ENCODE results near the gene PCAT6. TPM values are rescaled to one million over a fixed set of nuclear protein-coding genes. Genes with fewer than 3 reads are reported as not detected.

PCAT6 gene
- total RNA-seq, 1 experiment from 2014 or later, result 4.8 TPM

DNA sequence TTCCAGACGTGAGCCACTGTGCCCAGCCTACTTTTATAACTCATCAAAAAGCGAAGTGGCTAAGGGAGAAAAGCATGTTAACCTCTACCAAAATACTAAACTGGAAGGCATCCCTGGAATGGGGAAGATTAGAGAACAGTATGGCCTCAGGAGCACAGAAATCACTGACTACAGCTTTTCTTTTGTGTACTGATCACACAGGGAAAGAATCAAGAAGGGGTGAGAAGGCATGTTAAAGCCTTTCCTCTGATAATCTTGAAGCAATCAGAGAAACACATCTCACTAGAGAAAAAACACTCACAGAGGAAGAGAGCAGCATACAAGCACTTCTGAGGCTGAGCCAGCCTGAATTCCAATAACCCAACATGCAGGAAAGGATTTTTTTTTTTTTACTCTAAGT lies 10.7 kb downstream of the PCAT6 start:
- Histone ChIP-seq H3K9me3 (ENCODE audit: control insufficient read depth, low read depth, low read length) (no peaks in the 10 kb centered on the region), H4K20me1 (ENCODE audit: control insufficient read depth, insufficient read depth, insufficient read length) (no peaks in the 10 kb centered on the region), H2AK5ac (ENCODE audit: insufficient read length, low read length) (no peak overlapping the region), H2BK15ac (ENCODE audit: low read depth, low read length) (no peak overlapping the region), H3K4ac (ENCODE audit: low read depth, low read length) (no peak overlapping the region), H3K4me2 (ENCODE audit: insufficient read depth, insufficient read length, low read length) (no peak overlapping the region), H2BK12ac (ENCODE audit: insufficient read length, low read depth, low read length) (no peak overlapping the region), H4K5ac (ENCODE audit: insufficient read length, low read depth, low read length) (no peak overlapping the region), H3K14ac (ENCODE audit: insufficient read depth, low read length) (no peak overlapping the region), H3K9ac (ENCODE audit: extremely low read depth, insufficient read length, low read length) (no peak overlapping the region), H3K18ac (ENCODE audit: insufficient read length, low read depth, low read length) (no peak overlapping the region), H2BK5ac (ENCODE audit: insufficient read length, low read length) (no peak overlapping the region), H3K23me2 (ENCODE audit: insufficient read length, low read depth, low read length, poor library complexity, severe bottlenecking) (no peaks in the 10 kb centered on the region), H3K56ac (ENCODE audit: insufficient read length, low read depth, low read length) (no peak overlapping the region), H2BK20ac (ENCODE audit: low read depth, low read length, poor library complexity, severe bottlenecking) (no peak overlapping the region), H3K79me1 (ENCODE audit: insufficient read depth, low read depth, low read length, poor library complexity, severe bottlenecking) (no peaks in the 10 kb centered on the region), H3K23ac (ENCODE audit: insufficient read length, low read depth, low read length) (no peak overlapping the region), H3K27me3 (ENCODE audit: insufficient read depth, low read length) (no peaks in the 10 kb centered on the region), H2AFZ (ENCODE audit: low read length) (no peak overlapping the region), H3T11ph (ENCODE audit: low read length) (no peak overlapping the region), H3K4me1 (ENCODE audit: insufficient read depth, low read length) (no peaks in the 10 kb centered on the region), H4K91ac (ENCODE audit: insufficient read length, low read depth, low read length) (no peak overlapping the region), H3K79me2 (ENCODE audit: insufficient read depth, low read length) (no peaks in the 10 kb centered on the region), H3K27ac (ENCODE audit: insufficient read length, low read depth, low read length) (no peak overlapping the region), H4K8ac (replicated peaks; ENCODE audit: insufficient read length, low read depth, low read length) (no peak overlapping the region), H2BK120ac (ENCODE audit: low read depth, low read length, poor library complexity, severe bottlenecking) (no peak overlapping the region)
- no peak overlapping the region for H3K27ac Mint-ChIP-seq
- no peak overlapping the region for H3K4me3 Mint-ChIP-seq
- peaks cover 4 to 6% of the 10 kb centered on the region in 2 experiments; a peak in 3 of 4 replicates for H3K4me1 Mint-ChIP-seq
- DNase-seq, result no peak
- no CpG with 5 or more reads among the region's 2 CpGs for WGBS (ENCODE audit: extremely low coverage, insufficient read length, low lambda C conversion rate)
- TF ChIP-seq, protein P1, sequence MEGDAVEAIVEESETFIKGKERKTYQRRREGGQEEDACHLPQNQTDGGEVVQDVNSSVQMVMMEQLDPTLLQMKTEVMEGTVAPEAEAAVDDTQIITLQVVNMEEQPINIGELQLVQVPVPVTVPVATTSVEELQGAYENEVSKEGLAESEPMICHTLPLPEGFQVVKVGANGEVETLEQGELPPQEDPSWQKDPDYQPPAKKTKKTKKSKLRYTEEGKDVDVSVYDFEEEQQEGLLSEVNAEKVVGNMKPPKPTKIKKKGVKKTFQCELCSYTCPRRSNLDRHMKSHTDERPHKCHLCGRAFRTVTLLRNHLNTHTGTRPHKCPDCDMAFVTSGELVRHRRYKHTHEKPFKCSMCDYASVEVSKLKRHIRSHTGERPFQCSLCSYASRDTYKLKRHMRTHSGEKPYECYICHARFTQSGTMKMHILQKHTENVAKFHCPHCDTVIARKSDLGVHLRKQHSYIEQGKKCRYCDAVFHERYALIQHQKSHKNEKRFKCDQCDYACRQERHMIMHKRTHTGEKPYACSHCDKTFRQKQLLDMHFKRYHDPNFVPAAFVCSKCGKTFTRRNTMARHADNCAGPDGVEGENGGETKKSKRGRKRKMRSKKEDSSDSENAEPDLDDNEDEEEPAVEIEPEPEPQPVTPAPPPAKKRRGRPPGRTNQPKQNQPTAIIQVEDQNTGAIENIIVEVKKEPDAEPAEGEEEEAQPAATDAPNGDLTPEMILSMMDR (conservative IDR thresholded peaks at IDR 0.05), result no peak
- peaks cover 9% of the 10 kb centered on the region for H3K27me3 Mint-ChIP-seq (ENCODE audit: low read depth)
- H3K36me3 Mint-ChIP-seq (ENCODE audit: insufficient read depth in 1 of 3, low read depth in 3 of 3), result no peaks in the 10 kb centered on the region; a peak in 1 of 7 replicates
- no peaks in the 10 kb centered on the region for H3K9me3 Mint-ChIP-seq
